SK-N-SH treated with all-trans-retinoic acid at 6 μM for 48 hours (cell line): ENCODE results near the gene HAO1.

ENCODE experiments used
- ATAC-seq: fragments of 200-7000 bp; cut with Tn5 transposase; 3 replicates; pipeline ENCODE4 v1.9.1; 2020; ENCODE audit warnings: mild to moderate bottlenecking, moderate library complexity
- BACH2 ChIP-seq: fragments of 250-450 bp; sonication (Bioruptor Pico); IDR thresholded peaks from 2 replicates; pipeline ENCODE4 v1.9.0; 2021; ENCODE audit warnings: mild to moderate bottlenecking, borderline replicate concordance
- CREB5 ChIP-seq: fragments of 250-450 bp; sonication (Bioruptor Pico); IDR thresholded peaks from 2 replicates; pipeline ENCODE4 v1.5.1; 2020; ENCODE audit warnings: low read depth, mild to moderate bottlenecking, moderate library complexity
- CSDC2 ChIP-seq: fragments of 250-450 bp; sonication (Bioruptor Pico); IDR thresholded peaks from 2 replicates; pipeline ENCODE4 v1.5.0; 2020; ENCODE audit warnings: mild to moderate bottlenecking, moderate library complexity
- ESRRG ChIP-seq: fragments of 250-450 bp; sonication (Bioruptor Pico); IDR thresholded peaks from 2 replicates; pipeline ENCODE4 v1.6.1; 2021; ENCODE audit warnings: mild to moderate bottlenecking
- GLIS3 ChIP-seq: fragments of 250-450 bp; sonication (Bioruptor Pico); IDR thresholded peaks from 2 replicates; pipeline ENCODE4 v1.5.0; 2020; ENCODE audit warnings: mild to moderate bottlenecking, moderate library complexity
- ISL1 ChIP-seq: fragments of 250-450 bp; sonication (Bioruptor Pico); IDR thresholded peaks from 2 replicates; pipeline ENCODE4 v2.1.2; 2022; ENCODE audit warnings: mild to moderate bottlenecking, moderate library complexity
- OSR1 ChIP-seq: fragments of 250-450 bp; sonication (Bioruptor Pico); IDR thresholded peaks from 2 replicates; pipeline ENCODE4 v1.8.0; 2022; ENCODE audit warnings: moderate library complexity, mild to moderate bottlenecking, inconsistent platforms
- PPARA ChIP-seq: fragments of 250-450 bp; sonication (Bioruptor Pico); IDR thresholded peaks from 2 replicates; pipeline ENCODE4 v1.5.0; 2020; ENCODE audit warnings: mild to moderate bottlenecking, borderline replicate concordance
- RARB ChIP-seq: fragments of 250-450 bp; sonication (Bioruptor Pico); IDR thresholded peaks from 2 replicates; pipeline ENCODE4 v1.8.0; 2021; ENCODE audit warnings: mild to moderate bottlenecking, moderate library complexity
- SNAI2 ChIP-seq: fragments of 250-450 bp; sonication (Bioruptor Pico); IDR thresholded peaks from 2 replicates; pipeline ENCODE4 v1.5.0; 2020; ENCODE audit warnings: mild to moderate bottlenecking, moderate library complexity
- TOX ChIP-seq: fragments of 250-450 bp; sonication (Bioruptor Pico); IDR thresholded peaks from 2 replicates; pipeline ENCODE4 v1.8.0; 2021; ENCODE audit warnings: mild to moderate bottlenecking, moderate library complexity, borderline replicate concordance
- TSHZ2 ChIP-seq: fragments of 250-450 bp; sonication (Bioruptor Pico); IDR thresholded peaks from 2 replicates; pipeline ENCODE4 v1.5.0; 2020; ENCODE audit warnings: mild to moderate bottlenecking, moderate library complexity
- ZFP3 ChIP-seq: fragments of 250-450 bp; sonication (Bioruptor Pico); IDR thresholded peaks from 2 replicates; pipeline ENCODE4 v1.5.0; 2020; ENCODE audit warnings: mild to moderate bottlenecking, moderate library complexity
- ZFP30 ChIP-seq: fragments of 450-650 bp; formaldehyde crosslinking; IDR thresholded peaks from 2 replicates; pipeline ENCODE4 v1.5.0; 2022; ENCODE audit warnings: mild to moderate bottlenecking, moderate library complexity
- ZNF565 ChIP-seq: fragments of 450-650 bp; formaldehyde crosslinking; conservative IDR thresholded peaks from 2 replicates; pipeline ENCODE4 v1.5.0; 2020; ENCODE audit warnings: low read depth, mild to moderate bottlenecking, moderate library complexity
- ZNF8 ChIP-seq: fragments of 450-650 bp; formaldehyde crosslinking; IDR thresholded peaks from 2 replicates; pipeline ENCODE4 v1.5.0; 2020; ENCODE audit warnings: mild to moderate bottlenecking, moderate library complexity

HAO1 gene

GRCh38 chr20:7926323-7926722 is 13.9 kb downstream of the HAO1 start:
- TF ChIP-seq PPARA (CRISPR knock-in tag) (no peak), ISL1 (CRISPR knock-in tag) (no peak)
- TF ChIP-seq, all 23 proteins: peak for 0
- no peak for ATAC-seq

GRCh38 chr20:7924692-7925091 is 15.6 kb downstream of the HAO1 start:
- TF ChIP-seq CSDC2 (CRISPR knock-in tag) = no peak
- no peak for TF ChIP-seq TSHZ2 (CRISPR knock-in tag)
- no peak for TF ChIP-seq RARB
- TF ChIP-seq BACH2 (CRISPR knock-in tag) = no peak
- ATAC-seq = peak; percentile 49

GRCh38 chr20:7916648-7917047 is 23.6 kb downstream of the HAO1 start:
- TF ChIP-seq TSHZ2 (CRISPR knock-in tag) (no peak), OSR1 (CRISPR knock-in tag) (no peak), ZNF8 (no peak), GLIS3 (CRISPR knock-in tag) (no peak), ZNF565 (CRISPR knock-in tag) (no peak), RARB (no peak), ZFP30 (CRISPR knock-in tag) (no peak), PPARA (CRISPR knock-in tag) (no peak), SNAI2 (CRISPR knock-in tag) (no peak), ZFP3 (no peak)
- ATAC-seq = no peak

GRCh38 chr20:7912551-7912950 is 27.7 kb downstream of the HAO1 start:
- TF ChIP-seq TOX (CRISPR knock-in tag) = no peak
- TF ChIP-seq ZNF565 (CRISPR knock-in tag) = no peak
- TF ChIP-seq CREB5 = no peak
- no peak for TF ChIP-seq ESRRG (CRISPR knock-in tag)
- TF ChIP-seq SNAI2 (CRISPR knock-in tag) = no peak
- no peak for ATAC-seq

- no peak for ATAC-seq
- TF ChIP-seq ISL1 (CRISPR knock-in tag) = no peak
- TF ChIP-seq TSHZ2 (CRISPR knock-in tag) = no peak
Observed at GRCh38 chr20:7911586-7912330, 28.5 kb downstream of the HAO1 start.
